Gastrocnemius medialis (tissue), 4 donors: ENCODE data around the gene NRG2. TPM values are rescaled to one million over a fixed set of nuclear protein-coding genes. Genes with fewer than 3 reads are reported as not detected.
A peak's percentile ranks its signal among the peaks of the same experiment; 100 is the strongest.

Experiments used
- ATAC-seq, 2 donors: fragments of 150-250 bp; one replicate each; pipeline ENCODE4 v1.9.1; 2016
- DNase-seq, 2 donors: peaks; one replicate each; pipeline ENCODE4 v3.0.0-alpha.2; 2019
- H3K27ac ChIP-seq, 4 donors: fragments of 200-600 bp; sonication (generic); 1 replicate in 1 of 4; 2 replicates in 3 of 4; pipeline ENCODE4 v1.5.1; 2016 to 2018; ENCODE audit warnings: mild to moderate bottlenecking in 2 of 4, moderate library complexity in 1 of 4
- H3K27me3 ChIP-seq, 3 donors: fragments of 200-600 bp; sonication (generic) in 2 of 3; 1 replicate in 1 of 3; 2 replicates in 2 of 3; pipeline versions ENCODE4 v1.5.1 to v1.6.0; 2016 to 2019; ENCODE audit warnings: mild to moderate bottlenecking in 1 of 3, moderate library complexity in 1 of 3
- H3K36me3 ChIP-seq, 2 donors: fragments of 200-600 bp; sonication (generic) in 1 of 2; one replicate each; pipeline ENCODE4 v1.5.1; 2017 to 2018
- H3K4me1 ChIP-seq, 2 donors: fragments of 200-600 bp; sonication (generic) in 1 of 2; one replicate each; pipeline ENCODE4 v1.5.1; 2016 to 2017; ENCODE audit warnings: mild to moderate bottlenecking in 2 of 2
- H3K4me3 ChIP-seq, 4 donors: fragments of 200-600 bp; sonication (generic) in 3 of 4; 1 replicate in 1 of 4; 2 replicates in 3 of 4; pipeline ENCODE4 v1.5.1; 2016 to 2019; ENCODE audit warnings: mild to moderate bottlenecking in 2 of 4
- H3K9me3 ChIP-seq, 3 donors: fragments of 200-600 bp; sonication (generic) in 2 of 3; 1 replicate in 1 of 3; 2 replicates in 2 of 3; pipeline ENCODE4 v1.5.1; 2016 to 2019
- POLR2A ChIP-seq, 2 donors: fragments of 450-650 bp; IDR thresholded peaks; one replicate each; pipeline ENCODE4 v1.6.1; 2017; ENCODE audit warnings: antibody characterized with exemption in 2 of 2, mild to moderate bottlenecking in 2 of 2, moderate library complexity in 2 of 2
- in situ Hi-C, 4 donors: fragments of 200-750 bp; cut with MboI; loops; one replicate each; pipeline versions ENCODE4 v1.15.0 to v1.8.0; 2017; ENCODE audit warnings: low sequenced_read_pairs in 4 of 4
- intact Hi-C: fragments of 100-400 bp; cut with DNase I; formaldehyde crosslinking; loops from one replicate; pipeline ENCODE4 v1.15.1; 2023; ENCODE audit warnings: low total_unique reads
- total RNA-seq, 4 donors: library from RNA; depleted of rRNA; stranded (reverse); fragments of >200 nt; gene quantifications; one replicate each; pipeline versions ENCODE4 v1.1.0 to v1.2.3, GENCODE V29; 2016
- TF ChIP-seq, protein P1 (sequence below), 5 experiments: fragments of 450-650 bp in 3 of 5; fragments of 200-600 bp in 2 of 5; sonication (generic) in 2 of 5; IDR thresholded peaks in 4 of 5; conservative IDR thresholded peaks in 1 of 5; 1 replicate in 4 of 5; 2 replicates in 1 of 5; pipeline ENCODE4 v1.5.1; 2016 to 2019; ENCODE audit warnings: antibody characterized with exemption in 5 of 5, mild to moderate bottlenecking in 3 of 5, moderate library complexity in 3 of 5

NRG2 gene
- total RNA-seq, 4 donors from 2014 or later: 10.3 to 28.8 (median 20.0) TPM

DNA sequence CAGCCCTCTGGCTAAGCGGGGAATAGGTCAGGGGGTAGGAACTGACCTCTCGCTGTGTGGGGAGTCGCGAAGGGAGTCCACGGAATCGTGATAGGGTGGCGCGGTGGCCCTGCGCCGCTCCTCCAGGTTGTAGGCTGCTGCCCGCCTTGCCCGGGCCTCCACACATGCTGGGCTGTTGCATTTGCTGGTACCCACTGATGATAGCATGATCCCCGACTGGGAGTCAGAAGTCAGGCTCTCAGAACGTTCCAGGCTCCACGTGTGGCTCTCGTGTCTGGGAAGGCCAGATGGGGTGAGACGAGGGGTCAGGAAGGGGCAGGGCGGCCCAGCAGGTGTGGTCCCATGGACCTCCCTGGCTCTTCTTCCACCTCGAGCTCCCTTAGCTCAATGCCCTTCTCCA lies 191.5 kb downstream of the NRG2 start:
- intact Hi-C loops (no loop called here), in situ Hi-C loops (loop anchor here in 1 of 4 donors (10.0 to 25.0 kb wide), 2 partner anchors 67 to 111 kb away; no protein-coding TSS in a partner anchor)
- H3K27me3 ChIP-seq: no peaks in the 10 kb centered on the region
- DNase-seq (no peak), ATAC-seq (no peak)
- no peak overlapping the region for H3K27ac ChIP-seq
- no peak for TF ChIP-seq POLR2A (IDR thresholded peaks at IDR 0.05)
- TF ChIP-seq, protein P1, sequence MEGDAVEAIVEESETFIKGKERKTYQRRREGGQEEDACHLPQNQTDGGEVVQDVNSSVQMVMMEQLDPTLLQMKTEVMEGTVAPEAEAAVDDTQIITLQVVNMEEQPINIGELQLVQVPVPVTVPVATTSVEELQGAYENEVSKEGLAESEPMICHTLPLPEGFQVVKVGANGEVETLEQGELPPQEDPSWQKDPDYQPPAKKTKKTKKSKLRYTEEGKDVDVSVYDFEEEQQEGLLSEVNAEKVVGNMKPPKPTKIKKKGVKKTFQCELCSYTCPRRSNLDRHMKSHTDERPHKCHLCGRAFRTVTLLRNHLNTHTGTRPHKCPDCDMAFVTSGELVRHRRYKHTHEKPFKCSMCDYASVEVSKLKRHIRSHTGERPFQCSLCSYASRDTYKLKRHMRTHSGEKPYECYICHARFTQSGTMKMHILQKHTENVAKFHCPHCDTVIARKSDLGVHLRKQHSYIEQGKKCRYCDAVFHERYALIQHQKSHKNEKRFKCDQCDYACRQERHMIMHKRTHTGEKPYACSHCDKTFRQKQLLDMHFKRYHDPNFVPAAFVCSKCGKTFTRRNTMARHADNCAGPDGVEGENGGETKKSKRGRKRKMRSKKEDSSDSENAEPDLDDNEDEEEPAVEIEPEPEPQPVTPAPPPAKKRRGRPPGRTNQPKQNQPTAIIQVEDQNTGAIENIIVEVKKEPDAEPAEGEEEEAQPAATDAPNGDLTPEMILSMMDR (IDR thresholded peaks at IDR 0.05 in 4 of 5, conservative IDR thresholded peaks at IDR 0.05 in 1 of 5): no peak
- peaks cover 0 to 29% of the 10 kb centered on the region in 2 donors for H3K36me3 ChIP-seq
- H3K4me3 ChIP-seq: no peak overlapping the region
- H3K9me3 ChIP-seq: no peaks in the 10 kb centered on the region
- peaks cover 0 to 11% of the 10 kb centered on the region in 2 donors for H3K4me1 ChIP-seq

DNA sequence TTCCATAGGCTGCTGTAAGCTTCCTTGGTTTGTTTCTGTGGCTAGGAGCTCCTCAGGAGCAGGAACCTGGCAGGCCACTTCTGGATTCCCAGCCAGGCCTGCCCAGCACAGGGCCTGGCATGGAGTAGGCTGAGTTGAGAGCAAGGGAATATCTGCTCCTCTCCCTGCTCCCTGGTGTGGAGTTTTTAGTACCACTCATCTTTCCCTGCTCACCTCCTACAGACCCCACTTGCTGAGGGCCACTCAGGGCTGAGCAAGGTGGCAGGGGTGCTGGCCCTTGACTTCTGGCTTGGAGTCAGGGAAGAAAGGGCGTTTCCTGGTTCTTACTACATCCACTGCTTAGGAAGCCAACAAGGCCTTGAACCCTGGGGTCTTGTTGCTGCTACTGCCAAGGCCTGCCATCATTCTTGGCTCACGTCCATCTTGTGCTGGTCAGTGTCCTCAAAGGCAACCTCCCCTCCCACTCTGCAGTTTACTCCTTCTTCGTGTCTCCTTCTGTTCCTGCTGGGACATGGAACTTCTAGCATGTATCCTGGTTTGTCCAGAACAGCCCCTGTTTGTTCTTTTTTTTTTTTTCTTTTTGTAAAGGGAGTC lies 192.6 kb downstream of the NRG2 start:
- ATAC-seq (no peak), DNase-seq (no peak)
- TF ChIP-seq, protein P1 (IDR thresholded peaks at IDR 0.05 in 4 of 5, conservative IDR thresholded peaks at IDR 0.05 in 1 of 5): no peak
- TF ChIP-seq POLR2A (IDR thresholded peaks at IDR 0.05): no peak
- peaks cover 0 to 11% of the 10 kb centered on the region in 2 donors for H3K4me1 ChIP-seq
- intact Hi-C loops: no loop called here
- in situ Hi-C loops: loop anchor here in 1 of 4 donors (10.0 to 25.0 kb wide), 2 partner anchors 66 to 112 kb away; no protein-coding TSS in a partner anchor
- peaks cover 0 to 29% of the 10 kb centered on the region in 2 donors for H3K36me3 ChIP-seq
- no peaks in the 10 kb centered on the region for H3K27me3 ChIP-seq
- H3K4me3 ChIP-seq: no peak overlapping the region
- H3K27ac ChIP-seq: no peak overlapping the region
- no peaks in the 10 kb centered on the region for H3K9me3 ChIP-seq

DNA sequence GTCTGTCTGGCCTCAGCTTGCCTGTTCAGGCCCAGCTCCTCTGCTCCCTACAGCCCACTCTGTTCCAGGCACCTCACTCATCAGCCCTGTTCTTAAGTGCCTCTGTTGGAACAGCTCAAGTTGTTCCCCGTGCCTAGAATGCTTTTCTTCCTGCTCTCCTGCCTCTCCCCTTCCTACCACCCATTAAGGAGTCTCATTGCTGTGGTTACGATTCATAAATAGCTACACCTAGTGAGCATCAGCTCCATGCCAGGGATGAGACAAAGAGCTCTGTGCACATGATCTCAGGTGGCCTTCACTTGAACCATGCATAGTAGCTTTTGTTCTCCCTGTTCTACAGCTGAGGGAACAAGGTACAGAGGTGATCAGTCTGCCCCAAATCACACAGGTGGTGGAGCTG lies 193.2 kb downstream of the NRG2 start:
- DNase-seq: no peak
- Histone ChIP-seq H3K4me3 (no peak overlapping the region), H3K27ac (peak overlapping the region in 2 of 4 donors; percentile 9 to 18), H3K27me3 (no peaks in the 10 kb centered on the region), H3K36me3 (peaks cover 0 to 29% of the 10 kb centered on the region in 2 donors), H3K4me1 (peaks cover 0 to 11% of the 10 kb centered on the region in 2 donors), H3K9me3 (no peaks in the 10 kb centered on the region)
- TF ChIP-seq, protein P1 (IDR thresholded peaks at IDR 0.05 in 4 of 5, conservative IDR thresholded peaks at IDR 0.05 in 1 of 5): no peak
- TF ChIP-seq POLR2A (IDR thresholded peaks at IDR 0.05): no peak
- no peak for ATAC-seq
- in situ Hi-C loops (loop anchor here in 1 of 4 donors (10.0 to 25.0 kb wide), 2 partner anchors 65 to 112 kb away; no protein-coding TSS in a partner anchor), intact Hi-C loops (loop anchor here (10.0 kb wide), 1 partner anchor 305 kb away; no protein-coding TSS in a partner anchor)

DNA sequence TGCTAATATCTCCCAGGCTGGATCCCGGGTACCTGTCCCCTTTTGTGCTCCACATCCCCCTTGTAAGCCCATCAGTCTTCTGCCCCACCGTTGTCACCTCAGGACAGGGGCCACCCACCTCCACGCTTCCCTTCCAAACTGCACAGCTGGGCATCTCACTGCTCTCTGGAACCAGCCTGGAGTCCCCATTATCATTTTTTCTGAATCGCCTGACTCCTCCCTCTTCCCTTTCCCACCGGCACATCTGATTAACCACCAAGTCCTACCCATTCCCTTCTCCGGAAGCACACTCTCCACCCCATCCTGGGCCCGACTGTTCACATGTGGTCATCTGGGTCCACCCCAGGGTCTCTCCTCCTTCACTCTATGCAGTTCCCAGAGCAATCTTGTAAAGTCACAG lies 193.6 kb downstream of the NRG2 start:
- ATAC-seq (no peak), DNase-seq (peak in 1 of 2 donors; percentile 9)
- TF ChIP-seq, protein P1 (IDR thresholded peaks at IDR 0.05 in 4 of 5, conservative IDR thresholded peaks at IDR 0.05 in 1 of 5): no peak
- no peak for TF ChIP-seq POLR2A (IDR thresholded peaks at IDR 0.05)
- Histone ChIP-seq H3K4me1 (peaks cover 0 to 11% of the 10 kb centered on the region in 2 donors), H3K9me3 (no peaks in the 10 kb centered on the region), H3K4me3 (no peak overlapping the region), H3K36me3 (peaks cover 0 to 29% of the 10 kb centered on the region in 2 donors), H3K27me3 (no peaks in the 10 kb centered on the region), H3K27ac (peak overlapping the region in 2 of 4 donors; percentile 9 to 18)
- in situ Hi-C loops (no loop called here), intact Hi-C loops (loop anchor here (10.0 kb wide), 1 partner anchor 305 kb away; no protein-coding TSS in a partner anchor)
